Osteoblast (primary cell): ENCODE measurements around the gene LEF1. TPM values are rescaled to one million over a fixed set of nuclear protein-coding genes. Genes with fewer than 3 reads are reported as not detected.

Experiments used
- total RNA-seq: library from RNA; depleted of rRNA; stranded (reverse); fragments of >200 nt; gene quantifications from 2 replicates; pipeline ENCODE4 v1.2.3, GENCODE V29; 2012

The LEF1 gene
- total RNA-seq, 1 donor = 5.8 TPM

Other genes starting within 250 kb of the LEF1 start
- gene CYP2U1, start 237.4 kb downstream of the LEF1 start, total RNA-seq = 24.8 and 27.1 TPM in 2 replicates
- 9.0 and 10.3 TPM in 2 replicates for gene HADH, start 179.0 kb downstream of the LEF1 start, total RNA-seq